ENCODE measurements around the gene RPTOR.

DNA sequence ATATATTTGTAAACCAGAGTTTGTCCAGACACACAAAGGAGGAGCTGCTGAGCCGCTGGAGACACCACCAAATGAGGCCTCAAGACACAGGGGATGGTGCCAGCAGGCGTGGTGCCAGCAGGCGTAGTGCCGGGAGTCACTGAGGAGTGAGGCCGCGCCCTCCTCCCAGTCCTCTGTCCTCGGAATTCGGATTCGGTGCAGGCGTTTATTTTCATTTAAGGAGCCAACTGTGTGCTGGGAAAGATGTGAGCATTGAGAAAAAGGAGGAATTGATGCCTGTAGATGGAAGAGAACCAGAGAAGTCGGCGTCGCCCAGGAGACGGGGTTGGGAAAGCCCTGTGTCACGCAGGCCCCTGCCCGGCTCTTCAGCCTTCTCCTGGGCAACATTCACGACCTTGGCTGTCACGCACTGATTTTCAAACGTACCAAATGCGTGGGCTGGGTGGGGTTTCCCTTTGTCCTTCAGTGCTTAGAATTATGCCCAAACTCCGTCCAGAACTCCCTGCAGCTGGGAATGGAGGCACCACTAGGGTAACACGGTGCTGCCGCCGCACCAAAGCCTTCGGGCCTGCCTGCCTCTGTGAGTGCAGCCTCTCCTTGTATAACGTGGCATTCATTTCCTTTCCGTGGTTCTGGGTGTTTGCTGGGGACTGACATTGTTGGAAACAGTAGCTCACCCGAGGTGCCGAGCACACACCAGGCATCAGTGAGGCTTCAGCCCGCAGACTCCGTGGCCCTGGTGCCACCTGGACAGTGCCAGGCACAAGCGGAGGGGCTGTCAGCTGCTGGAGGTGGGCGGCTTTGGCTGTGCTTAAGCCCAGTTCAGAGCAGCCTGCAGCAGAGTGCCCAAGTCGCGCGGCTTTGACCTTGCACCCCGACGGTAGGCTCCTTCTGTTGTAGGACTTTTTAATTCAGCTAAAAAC, 398.0 kb downstream of the RPTOR start:
- TF ChIP-seq, protein P1, sequence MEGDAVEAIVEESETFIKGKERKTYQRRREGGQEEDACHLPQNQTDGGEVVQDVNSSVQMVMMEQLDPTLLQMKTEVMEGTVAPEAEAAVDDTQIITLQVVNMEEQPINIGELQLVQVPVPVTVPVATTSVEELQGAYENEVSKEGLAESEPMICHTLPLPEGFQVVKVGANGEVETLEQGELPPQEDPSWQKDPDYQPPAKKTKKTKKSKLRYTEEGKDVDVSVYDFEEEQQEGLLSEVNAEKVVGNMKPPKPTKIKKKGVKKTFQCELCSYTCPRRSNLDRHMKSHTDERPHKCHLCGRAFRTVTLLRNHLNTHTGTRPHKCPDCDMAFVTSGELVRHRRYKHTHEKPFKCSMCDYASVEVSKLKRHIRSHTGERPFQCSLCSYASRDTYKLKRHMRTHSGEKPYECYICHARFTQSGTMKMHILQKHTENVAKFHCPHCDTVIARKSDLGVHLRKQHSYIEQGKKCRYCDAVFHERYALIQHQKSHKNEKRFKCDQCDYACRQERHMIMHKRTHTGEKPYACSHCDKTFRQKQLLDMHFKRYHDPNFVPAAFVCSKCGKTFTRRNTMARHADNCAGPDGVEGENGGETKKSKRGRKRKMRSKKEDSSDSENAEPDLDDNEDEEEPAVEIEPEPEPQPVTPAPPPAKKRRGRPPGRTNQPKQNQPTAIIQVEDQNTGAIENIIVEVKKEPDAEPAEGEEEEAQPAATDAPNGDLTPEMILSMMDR (IDR thresholded peaks at IDR 0.05; ENCODE audit: low read depth, low read length), result no peak
- TF ChIP-seq EZH2phosphoT487 (IDR thresholded peaks at IDR 0.05; ENCODE audit: low read depth), result no peak
